LNCAP (cell line): Measurements from ENCODE around the gene NCR2.

Experiments used
- CTCF ChIP-seq: fragments of 450-650 bp; IDR thresholded peaks from 2 replicates; pipeline ENCODE4 v1.5.1; 2017; ENCODE audit warnings: mild to moderate bottlenecking

Gene NCR2

DNA sequence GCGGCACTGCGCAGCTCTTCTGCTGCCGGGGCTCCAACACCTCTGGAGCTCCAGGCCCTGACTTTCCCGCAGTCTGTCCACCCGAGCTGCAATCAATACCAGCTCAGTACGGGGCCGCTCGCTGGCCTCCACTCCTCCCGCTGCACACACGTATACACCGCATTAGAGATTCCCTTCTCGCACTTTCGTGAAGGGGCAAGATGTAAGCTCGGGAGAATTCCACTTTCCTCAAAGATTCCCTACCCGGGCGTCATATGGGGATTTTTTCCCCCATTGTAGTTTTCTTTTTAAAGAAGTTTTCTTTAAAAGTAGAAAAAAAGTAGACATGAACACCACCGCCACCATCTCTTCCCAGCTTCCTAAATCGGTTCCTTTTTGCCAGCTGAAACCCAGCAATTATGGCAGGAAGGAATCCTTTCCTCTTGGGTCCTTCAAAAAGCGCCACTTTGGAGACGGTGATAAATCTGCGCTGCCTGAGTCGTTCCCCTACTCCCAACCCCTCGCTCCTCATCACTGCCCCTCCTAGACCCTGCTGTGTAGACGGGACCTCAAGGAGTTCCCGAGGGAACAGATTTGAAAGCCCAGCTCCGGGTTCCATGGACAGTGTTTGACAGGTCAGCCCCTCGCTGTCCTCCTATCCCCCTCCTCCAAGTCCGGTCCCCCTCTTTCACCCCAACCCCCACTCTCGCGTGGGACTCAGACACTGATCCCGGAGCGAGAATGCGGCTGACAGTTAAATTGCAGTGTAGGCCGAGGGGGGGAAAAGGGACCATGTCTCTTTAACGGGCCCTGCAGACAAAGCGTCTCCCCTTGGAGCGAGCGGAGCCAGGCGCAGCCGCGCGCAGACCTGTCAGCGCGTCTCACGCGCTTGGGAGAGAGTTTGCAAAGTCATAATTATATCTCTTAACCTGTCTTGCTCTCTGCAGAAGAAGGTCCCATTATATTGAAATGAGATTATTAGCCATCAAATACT, 39.5 kb downstream of the NCR2 start:
- TF ChIP-seq CTCF, result no peak

DNA sequence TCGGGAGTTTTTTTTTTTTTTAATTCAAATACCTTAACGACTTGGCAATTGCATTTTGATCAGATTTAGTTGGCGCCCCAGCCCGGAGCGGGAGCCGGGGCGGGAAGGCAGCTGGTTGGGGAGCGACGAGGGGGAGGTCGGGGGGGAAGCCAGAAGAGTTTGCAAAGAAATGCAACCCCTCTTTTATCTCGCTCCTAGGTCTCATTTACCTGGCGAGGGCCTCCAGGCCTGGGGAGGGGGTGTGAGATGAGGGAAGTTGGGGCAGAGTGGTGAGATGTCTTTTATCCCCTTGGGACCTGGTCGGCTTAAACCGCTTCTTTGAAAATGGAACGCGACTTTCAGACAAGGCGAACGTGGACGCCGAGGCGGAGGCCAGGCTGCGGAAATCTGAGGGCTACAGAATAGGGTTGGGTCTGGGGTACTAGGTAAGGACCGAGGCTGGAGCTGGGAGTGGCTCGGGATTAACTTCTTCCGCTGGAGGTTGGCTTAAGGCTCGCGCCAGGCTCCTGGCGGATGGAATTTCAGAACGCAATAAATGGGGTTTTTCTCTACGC, 40.3 kb downstream of the NCR2 start:
- no peak for TF ChIP-seq CTCF

- TF ChIP-seq CTCF, result no peak
Measured at GRCh38 chr6:41376176-41376575, 40.8 kb downstream of the NCR2 start.

- TF ChIP-seq CTCF, result no peak
Measured at GRCh38 chr6:41377071-41377470, 41.7 kb downstream of the NCR2 start.

DNA sequence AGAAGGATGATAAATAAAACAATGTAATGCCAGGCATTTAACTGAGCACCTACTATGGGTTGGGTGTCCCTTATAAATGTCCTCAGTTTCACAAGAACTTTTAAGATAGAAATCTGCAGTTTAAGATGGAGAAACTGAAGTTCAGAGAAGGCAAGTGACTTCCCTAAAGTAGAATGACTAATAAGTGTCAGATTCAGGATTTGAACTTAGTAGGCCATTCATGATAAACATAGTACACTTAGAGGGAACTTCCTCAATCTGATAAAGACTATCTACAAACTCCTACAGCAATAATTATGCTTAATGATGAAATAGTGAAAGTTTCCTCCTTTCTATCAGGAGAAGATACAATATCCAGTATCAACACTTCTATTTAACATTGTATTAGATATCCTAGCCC, 43.9 kb downstream of the NCR2 start:
- TF ChIP-seq CTCF, result no peak

DNA sequence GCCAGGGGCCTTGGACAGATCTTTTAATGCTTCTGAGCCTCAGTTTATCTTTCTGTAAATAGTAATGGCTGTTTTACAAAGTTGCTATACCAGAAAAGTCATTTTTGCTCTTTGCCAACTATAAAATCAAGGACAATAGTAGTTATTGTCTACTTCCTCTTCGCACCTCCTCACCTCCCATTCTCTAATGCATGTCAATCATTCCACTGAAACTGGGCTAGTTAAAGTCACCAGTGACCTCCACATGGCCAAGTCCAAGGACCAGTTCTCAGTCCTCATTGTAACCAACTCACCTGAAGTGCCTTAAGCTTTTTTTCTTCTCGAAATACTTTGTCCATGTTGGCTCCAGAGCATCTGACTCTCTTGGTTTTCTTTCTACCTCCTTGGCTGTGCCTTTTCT, 51.2 kb downstream of the NCR2 start:
- no peak for TF ChIP-seq CTCF

DNA sequence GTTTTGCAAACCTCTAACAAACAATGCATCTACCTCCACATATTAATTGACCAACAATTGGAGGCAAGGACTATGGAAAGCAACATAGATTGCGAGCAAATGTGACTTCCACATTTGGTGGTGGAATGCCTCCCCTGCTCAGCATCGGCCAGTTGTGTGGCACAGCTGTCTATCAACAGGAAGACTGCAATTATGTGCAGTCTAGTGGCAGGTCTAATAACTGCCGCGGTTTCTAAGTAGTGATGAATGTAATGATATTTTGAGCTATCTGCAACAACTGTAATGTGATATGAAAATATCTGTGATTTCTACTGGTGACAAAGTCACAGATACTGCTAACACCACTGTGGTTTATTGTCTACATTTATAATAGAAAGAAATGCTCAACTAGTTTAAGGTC, 56.8 kb downstream of the NCR2 start:
- no peak for TF ChIP-seq CTCF
